Stimulated activated naive CD8-positive, alpha-beta T cell treated with anti-CD3 and anti-CD28 coated beads, Interleukin-15, Interleukin-2, amounts not matched to agents 100 ng/mL and 50 ng/mL, for 24 hours (primary cell): Measurements from ENCODE around the gene TUBG2.
A peak's percentile ranks its signal among the peaks of the same experiment; 100 is the strongest.
"Not testable (repeated sequence)": the region's sequence is repeated elsewhere in the genome, so short reads cannot be mapped to it uniquely, and the experiment has no call there.

Source experiments
- H3K27ac Mint-ChIP-seq: one replicate; pipeline ENCODE4 v1.8.0; 2021; ENCODE audit warnings: mild to moderate bottlenecking, mixed read lengths
- H3K27me3 Mint-ChIP-seq: one replicate; pipeline ENCODE4 v1.8.0; 2021; ENCODE audit warnings: mixed read lengths
- H3K36me3 Mint-ChIP-seq: one replicate; pipeline ENCODE4 v1.8.0; 2021; ENCODE audit warnings: low read depth, mixed read lengths
- H3K4me1 Mint-ChIP-seq: one replicate; pipeline ENCODE4 v1.8.0; 2021; ENCODE audit warnings: low read depth, mixed read lengths
- H3K4me3 Mint-ChIP-seq: one replicate; pipeline ENCODE4 v1.8.0; 2021; ENCODE audit warnings: mild to moderate bottlenecking, mixed read lengths
- H3K9me3 Mint-ChIP-seq: one replicate; pipeline ENCODE4 v1.8.0; 2021; ENCODE audit warnings: mixed read lengths

Gene TUBG2

GRCh38 chr17:42659079-42659931 lies at the start of gene TUBG2:
Gene TUBG2, plus strand, starts transcription at chr17:42659284. Its CDS starts 220 bp downstream, at chr17:42659504.
- Mint-ChIP-seq H3K4me1 (peaks cover 35% of the 10 kb centered on the region), H3K9me3 (peaks cover 4% of the 10 kb centered on the region), H3K4me3 (peak within 1 kb of the TSS; percentile 88), H3K36me3 (no peaks in the 10 kb centered on the region), H3K27ac (peak within 1 kb of the TSS; percentile 42), H3K27me3 (peaks cover 5% of the 10 kb centered on the region)

- not testable (repeated sequence) for H3K27me3 Mint-ChIP-seq, H3K9me3 Mint-ChIP-seq
- H3K27ac Mint-ChIP-seq: peak overlapping the region; percentile 77
- H3K36me3 Mint-ChIP-seq: peaks cover 40% of the 10 kb centered on the region
- peak overlapping the region; percentile 98 for H3K4me3 Mint-ChIP-seq
- peaks cover 39% of the 10 kb centered on the region for H3K4me1 Mint-ChIP-seq
These were observed 49.0 kb upstream of the TUBG2 start for GRCh38 chr17:42609814-42610801.

- H3K27ac Mint-ChIP-seq: no peak overlapping the region
- H3K27me3 Mint-ChIP-seq: no peaks in the 10 kb centered on the region
- peaks cover 45% of the 10 kb centered on the region for H3K36me3 Mint-ChIP-seq
- H3K4me3 Mint-ChIP-seq: no peak overlapping the region
- H3K9me3 Mint-ChIP-seq: no peaks in the 10 kb centered on the region
- peaks cover 20% of the 10 kb centered on the region for H3K4me1 Mint-ChIP-seq
These were observed 47.1 kb upstream of the TUBG2 start for GRCh38 chr17:42612013-42612412.

- H3K27me3 Mint-ChIP-seq: no peaks in the 10 kb centered on the region
- H3K9me3 Mint-ChIP-seq: no peaks in the 10 kb centered on the region
These were observed 45.3 kb upstream of the TUBG2 start for GRCh38 chr17:42613699-42614295.

GRCh38 chr17:42617956-42618431 lies 41.1 kb upstream of the TUBG2 start:
- peaks cover 27% of the 10 kb centered on the region for H3K36me3 Mint-ChIP-seq
- H3K4me3 Mint-ChIP-seq: no peak overlapping the region
- no peaks in the 10 kb centered on the region for H3K9me3 Mint-ChIP-seq
- peaks cover 12% of the 10 kb centered on the region for H3K4me1 Mint-ChIP-seq
- no peak overlapping the region for H3K27ac Mint-ChIP-seq
- H3K27me3 Mint-ChIP-seq: no peaks in the 10 kb centered on the region

More at GRCh38 chr17:42613699-42614295, 45.3 kb upstream of the TUBG2 start:
- no peak overlapping the region for H3K4me3 Mint-ChIP-seq
- no peak overlapping the region for H3K27ac Mint-ChIP-seq
- H3K4me1 Mint-ChIP-seq: peaks cover 12% of the 10 kb centered on the region
- H3K36me3 Mint-ChIP-seq: peaks cover 45% of the 10 kb centered on the region

GRCh38 chr17:42618442-42619150 lies 40.5 kb upstream of the TUBG2 start:
- no peaks in the 10 kb centered on the region for H3K27me3 Mint-ChIP-seq
- peaks cover 22% of the 10 kb centered on the region for H3K36me3 Mint-ChIP-seq
- H3K9me3 Mint-ChIP-seq: no peaks in the 10 kb centered on the region
- H3K4me3 Mint-ChIP-seq: no peak overlapping the region
- peaks cover 12% of the 10 kb centered on the region for H3K4me1 Mint-ChIP-seq
- H3K27ac Mint-ChIP-seq: no peak overlapping the region

GRCh38 chr17:42621987-42622386 lies 37.1 kb upstream of the TUBG2 start:
- not testable (repeated sequence) for H3K27me3 Mint-ChIP-seq, H3K27ac Mint-ChIP-seq, H3K36me3 Mint-ChIP-seq, H3K4me3 Mint-ChIP-seq, H3K9me3 Mint-ChIP-seq
- H3K4me1 Mint-ChIP-seq: peaks cover 12% of the 10 kb centered on the region

GRCh38 chr17:42623271-42623670 lies 35.8 kb upstream of the TUBG2 start:
- Mint-ChIP-seq H3K9me3 (no peaks in the 10 kb centered on the region), H3K4me3 (no peak overlapping the region), H3K27ac (no peak overlapping the region), H3K36me3 (no peaks in the 10 kb centered on the region), H3K4me1 (peaks cover 9% of the 10 kb centered on the region), H3K27me3 (no peaks in the 10 kb centered on the region)

- no peaks in the 10 kb centered on the region for H3K27me3 Mint-ChIP-seq
- no peaks in the 10 kb centered on the region for H3K9me3 Mint-ChIP-seq
- H3K4me1 Mint-ChIP-seq: peaks cover 2% of the 10 kb centered on the region
- no peak overlapping the region for H3K27ac Mint-ChIP-seq
- H3K4me3 Mint-ChIP-seq: no peak overlapping the region
- no peaks in the 10 kb centered on the region for H3K36me3 Mint-ChIP-seq
These were observed 35.1 kb upstream of the TUBG2 start for GRCh38 chr17:42623732-42624596.

- not testable (repeated sequence) for H3K4me1 Mint-ChIP-seq, H3K27me3 Mint-ChIP-seq, H3K9me3 Mint-ChIP-seq, H3K4me3 Mint-ChIP-seq, H3K27ac Mint-ChIP-seq, H3K36me3 Mint-ChIP-seq
These were observed 31.9 kb upstream of the TUBG2 start for GRCh38 chr17:42627032-42627764.

- Mint-ChIP-seq H3K27me3 (no peaks in the 10 kb centered on the region), H3K4me1 (no peaks in the 10 kb centered on the region), H3K9me3 (no peaks in the 10 kb centered on the region), H3K4me3 (no peak overlapping the region), H3K27ac (no peak overlapping the region), H3K36me3 (no peaks in the 10 kb centered on the region)
These were observed 29.6 kb upstream of the TUBG2 start for GRCh38 chr17:42629411-42630009.

GRCh38 chr17:42632949-42633444 lies 26.1 kb upstream of the TUBG2 start:
- H3K4me3 Mint-ChIP-seq: no peak overlapping the region
- no peaks in the 10 kb centered on the region for H3K27me3 Mint-ChIP-seq
- H3K9me3 Mint-ChIP-seq: no peaks in the 10 kb centered on the region
- H3K27ac Mint-ChIP-seq: no peak overlapping the region
- no peaks in the 10 kb centered on the region for H3K36me3 Mint-ChIP-seq
- no peaks in the 10 kb centered on the region for H3K4me1 Mint-ChIP-seq
